ENCODE data around the gene TNFSF11.

Gene TNFSF11

GRCh38 chr13:42650506-42650905, 76.6 kb downstream of the TNFSF11 start:
- TF ChIP-seq CTCF (IDR thresholded peaks at IDR 0.05; ENCODE audit: borderline replicate concordance, extremely low read depth, low read length, poor library complexity, severe bottlenecking) = no peak
- TF ChIP-seq EZH2 (IDR thresholded peaks at IDR 0.05; ENCODE audit: borderline replicate concordance, low read depth, low read length, severe bottlenecking) = no peak
- DNase-seq (no peak), ATAC-seq (ENCODE audit: insufficient read depth, low read depth) (no peak)
- no peaks in the 10 kb centered on the region for H3K4me1 ChIP-seq (ENCODE audit: insufficient read depth, low read length)
- H3K27ac ChIP-seq (ENCODE audit: low read length) = no peak overlapping the region
- no peak overlapping the region for H3K4me3 ChIP-seq (ENCODE audit: low read depth in 1 of 2, low read length in 2 of 2)
- no peaks in the 10 kb centered on the region for H3K79me2 ChIP-seq (ENCODE audit: insufficient read depth, low read length)
- no peaks in the 10 kb centered on the region for H4K20me1 ChIP-seq (ENCODE audit: insufficient read depth, low read length)
- no peak overlapping the region for H3K9ac ChIP-seq (ENCODE audit: low read depth, low read length)
- no peak overlapping the region for H2AFZ ChIP-seq (ENCODE audit: low read depth, low read length)
- H3K4me2 ChIP-seq (ENCODE audit: insufficient read depth, low read length) = no peak overlapping the region
- no peaks in the 10 kb centered on the region for H3K9me3 ChIP-seq (ENCODE audit: insufficient read depth, low read length, severe bottlenecking)
- no peaks in the 10 kb centered on the region for H3K36me3 ChIP-seq (ENCODE audit: insufficient read depth, low read length)
- H3K27me3 ChIP-seq (ENCODE audit: insufficient read depth, low read length, poor library complexity) = peaks cover 10% of the 10 kb centered on the region

DNA sequence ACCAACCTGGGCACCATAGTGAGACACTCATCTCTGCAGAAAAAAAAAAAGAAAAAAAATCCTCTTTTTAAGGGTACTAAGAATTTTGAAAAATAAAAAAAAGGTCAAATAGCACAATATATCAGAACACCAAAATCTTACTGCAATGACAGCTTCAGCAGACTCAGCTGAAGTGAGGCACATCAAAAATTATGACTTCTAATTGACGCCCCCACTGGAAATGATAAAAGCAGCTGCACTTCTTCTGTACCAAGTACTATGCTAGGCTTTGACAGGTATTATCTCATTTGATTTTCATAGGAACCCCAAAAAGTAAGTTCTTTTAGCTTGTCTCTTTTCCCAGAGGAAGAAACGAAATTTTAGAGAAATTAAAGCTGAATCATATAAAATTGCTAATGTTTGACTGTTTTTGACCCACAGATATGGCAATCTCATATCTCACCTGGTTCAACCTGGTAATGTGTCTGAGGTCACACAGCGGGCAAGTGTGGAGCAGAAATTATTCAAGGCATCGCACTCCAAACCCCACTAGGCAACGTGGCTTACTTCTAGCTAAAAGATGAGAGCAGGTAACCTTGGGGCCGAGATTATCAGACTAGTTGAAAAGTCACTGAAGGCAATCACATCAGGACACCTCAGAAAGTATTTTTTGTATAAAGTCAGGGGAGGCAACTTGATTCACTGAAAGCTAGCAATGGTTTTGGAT, 78.1 kb downstream of the TNFSF11 start:
- Histone ChIP-seq H3K4me3 (ENCODE audit: low read depth in 1 of 2, low read length in 2 of 2) (no peak overlapping the region), H3K4me2 (ENCODE audit: insufficient read depth, low read length) (no peak overlapping the region), H3K9ac (ENCODE audit: low read depth, low read length) (no peak overlapping the region), H2AFZ (ENCODE audit: low read depth, low read length) (no peak overlapping the region), H3K27ac (ENCODE audit: low read length) (no peak overlapping the region), H3K4me1 (ENCODE audit: insufficient read depth, low read length) (no peaks in the 10 kb centered on the region), H3K36me3 (ENCODE audit: insufficient read depth, low read length) (no peaks in the 10 kb centered on the region), H3K9me3 (ENCODE audit: insufficient read depth, low read length, severe bottlenecking) (no peaks in the 10 kb centered on the region), H3K27me3 (ENCODE audit: insufficient read depth, low read length, poor library complexity) (peaks cover 20% of the 10 kb centered on the region), H3K79me2 (ENCODE audit: insufficient read depth, low read length) (no peaks in the 10 kb centered on the region), H4K20me1 (ENCODE audit: insufficient read depth, low read length) (no peaks in the 10 kb centered on the region)
- TF ChIP-seq CTCF (IDR thresholded peaks at IDR 0.05; ENCODE audit: borderline replicate concordance, extremely low read depth, low read length, poor library complexity, severe bottlenecking) = no peak
- TF ChIP-seq EZH2 (IDR thresholded peaks at IDR 0.05; ENCODE audit: borderline replicate concordance, low read depth, low read length, severe bottlenecking) = no peak
- no peak for ATAC-seq (ENCODE audit: insufficient read depth, low read depth)
- DNase-seq = no peak

GRCh38 chr13:42652642-42653415, 78.9 kb downstream of the TNFSF11 start:
- Histone ChIP-seq H3K79me2 (ENCODE audit: insufficient read depth, low read length) (no peaks in the 10 kb centered on the region), H3K4me3 (ENCODE audit: low read depth in 1 of 2, low read length in 2 of 2) (no peak overlapping the region)

More at GRCh38 chr13:42652642-42653415, 78.9 kb downstream of the TNFSF11 start:
- Histone ChIP-seq H3K27me3 (ENCODE audit: insufficient read depth, low read length, poor library complexity) (peaks cover 22% of the 10 kb centered on the region), H3K4me2 (ENCODE audit: insufficient read depth, low read length) (no peak overlapping the region), H3K9me3 (ENCODE audit: insufficient read depth, low read length, severe bottlenecking) (no peaks in the 10 kb centered on the region), H3K27ac (ENCODE audit: low read length) (no peak overlapping the region), H3K9ac (ENCODE audit: low read depth, low read length) (no peak overlapping the region), H3K4me1 (ENCODE audit: insufficient read depth, low read length) (no peaks in the 10 kb centered on the region), H3K36me3 (ENCODE audit: insufficient read depth, low read length) (no peaks in the 10 kb centered on the region), H4K20me1 (ENCODE audit: insufficient read depth, low read length) (no peaks in the 10 kb centered on the region), H2AFZ (ENCODE audit: low read depth, low read length) (no peak overlapping the region)
- TF ChIP-seq CTCF (IDR thresholded peaks at IDR 0.05; ENCODE audit: borderline replicate concordance, extremely low read depth, low read length, poor library complexity, severe bottlenecking) (no peak), EZH2 (IDR thresholded peaks at IDR 0.05; ENCODE audit: borderline replicate concordance, low read depth, low read length, severe bottlenecking) (no peak)
- no peak for DNase-seq
- ATAC-seq (ENCODE audit: insufficient read depth, low read depth) = no peak
